IPS DF 19.7 (cell line): ENCODE results near the gene KICS2.
"Not testable (repeated sequence)": the region's sequence is repeated elsewhere in the genome, so short reads cannot be mapped to it uniquely, and the experiment has no call there.

Experiments
- DNase-seq: peaks from one replicate; pipeline ENCODE4 v3.0.0-alpha.2; 2013; ENCODE audit warnings: low read depth, low spot score

KICS2 gene

DNA sequence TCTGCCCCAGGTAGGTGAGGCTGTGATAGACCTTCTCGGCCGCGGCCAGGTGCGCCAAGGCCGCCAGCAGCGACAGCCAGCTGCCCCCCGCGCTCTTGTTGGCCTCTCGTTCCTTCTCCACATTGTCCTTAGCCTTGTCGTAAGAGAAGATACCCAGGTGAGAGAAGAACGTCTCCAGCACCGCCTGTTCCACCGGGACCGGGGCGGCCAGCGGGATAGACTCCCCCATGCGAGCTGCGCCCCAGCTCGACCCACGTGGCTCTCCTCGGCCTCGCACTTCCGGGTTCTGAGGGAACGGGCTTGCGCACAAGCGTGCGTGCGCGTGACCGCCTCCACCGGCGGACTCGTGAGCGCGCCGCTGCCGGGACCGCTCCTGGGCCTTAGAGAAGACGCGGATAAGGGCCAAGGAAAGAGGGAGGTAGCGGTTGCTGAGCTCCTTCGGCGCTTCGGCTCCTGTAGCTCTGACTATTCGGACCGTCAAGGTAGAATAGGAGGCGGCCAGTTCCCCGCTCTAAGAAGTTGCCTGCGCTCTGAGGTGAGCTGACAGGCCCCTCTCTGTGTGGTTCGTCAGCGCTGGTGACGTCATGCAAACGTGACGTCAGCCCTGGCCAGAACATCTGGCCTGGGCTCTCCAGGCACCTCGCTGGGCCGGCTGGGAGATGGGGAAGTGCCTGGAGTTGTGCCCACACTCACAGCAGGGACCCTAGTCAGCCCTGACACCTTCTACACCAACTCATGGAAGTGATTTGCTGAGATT is at the start of gene KICS2:
Gene KICS2, minus strand, starts transcription at position 288 of the 757 bp plus-strand sequence. Its CDS starts 59 bp downstream, at position 229.
- peak; percentile 80 for DNase-seq

DNA sequence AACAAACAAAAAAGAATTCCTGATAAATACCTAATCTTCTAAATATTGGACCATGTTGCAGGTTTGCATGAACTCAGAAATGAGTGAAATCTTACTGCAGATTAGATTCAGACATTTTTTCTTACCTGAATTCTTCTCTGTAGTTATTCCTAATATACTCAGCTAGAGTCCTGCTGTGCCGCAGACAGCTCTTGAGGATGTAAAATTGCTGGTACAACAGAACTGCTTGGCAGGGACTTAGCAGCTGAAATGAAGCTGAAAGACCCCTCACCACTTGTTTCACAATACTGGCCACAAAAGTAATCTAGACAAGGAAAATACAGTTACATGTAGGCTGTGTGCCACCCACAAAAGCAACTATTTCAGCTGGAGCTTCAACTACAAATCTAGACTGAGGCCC is 48.3 kb upstream of the KICS2 start:
- DNase-seq: no peak

DNA sequence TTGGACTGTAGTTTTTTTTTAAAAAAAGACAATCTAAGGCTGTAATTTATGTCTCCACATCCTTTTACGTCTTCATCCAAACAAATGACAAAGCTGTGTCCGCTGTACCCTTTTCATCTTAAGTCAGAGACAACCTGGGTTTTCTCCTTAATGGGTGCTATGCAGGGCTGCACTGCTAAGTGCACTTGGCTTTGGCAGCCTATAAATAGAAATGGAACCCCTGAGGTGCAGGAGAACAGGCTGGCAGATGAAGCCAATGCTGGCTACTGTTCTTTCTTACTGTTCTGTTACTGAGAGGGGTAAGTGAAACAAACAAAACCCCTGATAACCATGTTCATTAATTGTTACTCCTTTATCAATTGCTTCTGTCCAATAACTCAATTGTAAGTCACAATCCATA is 47.1 kb upstream of the KICS2 start:
- no peak for DNase-seq

DNA sequence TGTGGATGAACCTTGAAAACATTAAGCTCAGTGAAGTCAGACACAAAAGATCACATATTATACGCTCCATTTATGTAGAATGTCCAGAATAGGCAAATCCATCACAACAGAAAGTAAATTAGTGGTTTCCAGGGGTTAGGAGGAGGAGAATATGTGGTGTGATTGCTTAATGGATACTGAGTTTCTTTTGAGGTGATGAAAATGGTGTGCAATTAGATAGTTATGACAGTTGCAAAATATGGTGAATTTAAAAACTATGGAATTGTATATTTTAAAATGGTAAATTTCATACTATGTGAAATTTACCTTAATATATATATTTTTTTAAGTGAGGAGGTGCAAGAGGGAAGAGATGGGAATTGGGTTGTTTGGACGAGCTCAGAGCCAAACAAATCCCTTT is 46.3 kb upstream of the KICS2 start:
- DNase-seq: no peak

DNA sequence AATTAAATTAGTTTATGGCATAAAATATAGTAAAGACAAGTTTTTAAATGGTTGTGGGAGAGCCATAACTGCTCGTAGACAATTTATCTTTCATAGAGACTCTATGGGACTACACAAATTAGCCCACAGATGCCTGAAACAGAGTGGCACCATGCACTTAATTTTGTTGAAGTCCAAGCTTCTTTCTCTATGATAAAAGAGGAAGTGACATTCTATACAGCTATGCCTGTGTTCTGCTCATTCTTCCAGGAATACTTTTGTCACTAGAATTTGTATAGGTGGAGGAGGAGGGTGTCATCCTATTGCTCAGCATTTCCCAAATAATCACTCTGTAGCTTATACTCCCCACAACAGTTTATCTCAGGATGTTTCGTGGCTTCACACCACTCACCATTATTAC is 43.7 kb upstream of the KICS2 start:
- DNase-seq: no peak

DNA sequence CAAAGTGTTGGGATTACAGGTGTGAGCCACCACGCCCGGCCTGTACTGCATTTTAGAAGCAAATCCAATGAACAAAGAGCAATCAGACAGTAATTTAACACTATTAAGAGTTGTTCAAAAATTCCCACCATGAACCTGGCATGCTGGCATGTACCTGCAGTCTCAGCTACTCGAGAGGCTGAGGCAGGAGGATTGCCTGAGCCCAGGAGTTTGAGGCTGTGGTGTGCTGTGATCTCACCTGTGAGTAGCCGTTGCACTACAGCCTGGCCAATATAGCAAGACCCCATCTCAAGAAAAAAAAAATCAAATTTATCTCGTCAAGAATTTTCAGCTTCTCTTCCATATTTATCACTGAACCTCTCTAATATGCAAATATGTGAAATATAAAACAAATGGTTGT is 39.7 kb upstream of the KICS2 start:
- no peak for DNase-seq

DNA sequence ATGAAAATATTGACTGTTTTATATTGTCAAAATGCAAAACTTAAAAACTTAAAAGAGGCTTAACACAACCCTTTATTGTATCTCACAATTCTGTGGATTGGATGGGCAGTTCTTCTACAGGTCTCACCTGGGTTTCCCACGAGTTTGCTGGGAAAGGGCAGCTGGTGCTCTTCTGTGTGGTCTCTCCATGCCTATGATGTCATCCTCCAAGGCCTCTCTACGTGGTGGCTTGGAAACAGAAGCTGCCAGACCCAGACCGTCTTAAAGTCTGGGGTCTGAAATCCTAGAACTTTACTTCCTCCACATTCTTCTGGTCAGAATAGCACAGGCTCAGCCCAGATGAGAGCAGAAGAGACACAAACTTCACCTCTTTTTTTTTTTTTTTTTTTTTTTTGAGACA is 36.5 kb upstream of the KICS2 start:
- no peak for DNase-seq

DNA sequence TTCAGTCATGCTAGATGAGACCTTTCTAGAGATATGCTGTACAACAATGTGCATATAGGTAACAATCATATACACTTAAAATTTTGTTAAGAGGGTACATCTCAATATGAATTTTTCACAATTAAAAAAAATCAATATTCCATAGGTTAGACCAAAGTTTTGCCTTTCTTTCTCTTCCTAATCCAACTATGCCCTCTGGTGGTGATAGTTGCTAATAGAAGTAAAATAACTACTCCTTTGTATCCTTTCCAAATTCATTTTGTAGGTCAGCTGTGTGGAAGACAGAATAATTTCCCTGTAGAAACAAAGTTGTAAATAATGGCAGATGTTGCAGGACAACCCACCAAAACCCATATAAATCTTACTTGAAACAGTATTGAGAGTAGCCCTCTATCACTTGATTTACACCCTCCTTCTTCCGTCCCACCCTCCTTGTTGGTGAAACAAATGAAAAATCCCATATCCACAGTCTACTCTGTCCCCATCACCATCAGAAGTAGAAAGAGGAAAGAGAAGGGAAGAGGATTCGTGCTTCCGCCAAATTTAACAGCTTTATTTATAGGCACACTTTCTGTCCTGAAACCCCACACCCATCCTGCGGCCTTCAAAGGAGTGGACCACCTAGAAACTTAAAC is 34.2 kb upstream of the KICS2 start:
- no peak for DNase-seq

DNA sequence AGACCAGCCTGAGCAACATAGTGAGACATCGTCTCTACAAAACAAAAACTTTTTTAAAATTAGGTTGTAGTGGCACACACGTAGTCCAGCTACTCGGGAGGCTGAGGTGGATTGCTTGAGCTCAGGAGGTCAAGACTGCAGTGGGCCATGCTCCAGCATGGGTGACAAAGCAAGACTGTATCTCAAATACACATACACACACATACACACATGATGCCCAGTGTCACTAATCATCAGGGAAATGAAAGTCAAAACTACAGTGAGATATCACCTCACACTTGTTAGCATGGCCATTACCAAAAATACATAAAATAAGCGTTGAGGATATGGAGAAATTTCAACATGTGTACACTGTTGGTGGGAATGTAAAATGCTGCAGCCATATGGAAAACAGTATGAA is 33.2 kb upstream of the KICS2 start:
- DNase-seq: no peak

DNA sequence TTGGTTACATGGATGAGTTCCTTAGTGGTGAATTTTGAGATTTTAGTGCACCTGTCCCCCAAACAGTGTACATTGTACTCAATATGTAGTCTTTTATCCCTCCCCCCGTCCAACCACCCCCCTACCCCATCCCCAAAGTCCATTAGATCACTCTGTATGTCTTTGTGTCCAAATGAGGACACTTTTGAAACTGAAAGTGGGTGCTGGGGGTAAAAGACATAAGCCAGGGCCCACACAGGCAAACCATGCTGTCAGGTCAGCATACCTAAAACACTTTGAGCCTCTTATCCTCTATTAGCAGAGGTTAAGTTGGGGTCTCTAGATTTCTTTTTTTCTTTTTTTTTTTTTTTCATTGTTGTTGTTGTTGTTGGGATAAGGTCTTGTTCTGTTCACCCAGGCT is 31.3 kb upstream of the KICS2 start:
- DNase-seq: no peak

DNA sequence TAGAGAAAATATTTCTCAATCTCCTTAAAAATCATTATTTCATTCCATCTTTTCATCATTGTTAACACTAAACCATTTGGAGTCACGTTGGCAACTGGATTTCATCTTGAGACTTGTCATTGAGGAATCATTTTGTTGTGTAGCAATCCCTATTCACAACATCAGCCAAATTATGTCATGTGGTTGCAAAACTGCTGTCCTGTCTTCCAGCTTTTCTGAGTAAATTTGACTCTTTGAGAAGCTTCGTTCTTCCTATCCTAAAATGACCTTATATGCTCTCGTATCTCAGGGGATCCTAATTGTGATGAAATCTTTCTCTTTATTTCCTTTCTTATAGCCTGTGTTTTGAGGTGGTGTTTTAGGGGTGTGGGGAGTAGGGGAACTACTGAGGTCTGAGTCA is 30.6 kb upstream of the KICS2 start:
- no peak for DNase-seq

DNA sequence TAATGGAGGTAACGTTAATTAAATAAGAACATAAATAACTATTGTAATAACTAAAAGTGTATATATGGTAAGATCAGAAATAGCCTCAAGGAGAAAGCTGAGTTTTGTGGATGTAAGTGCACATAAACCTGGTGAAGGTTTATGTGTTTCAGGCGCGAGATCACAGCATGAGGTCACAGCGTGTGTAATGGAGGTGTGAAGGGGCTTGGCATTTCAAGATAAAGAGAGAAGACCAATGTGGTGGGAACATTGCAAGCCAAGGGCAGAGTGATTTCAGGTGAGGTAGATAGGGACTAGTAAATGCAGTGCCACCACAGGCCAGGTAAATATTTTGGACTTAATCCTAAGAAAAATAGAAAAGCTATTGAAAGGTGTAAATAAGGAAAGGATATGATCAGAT is 21.7 kb upstream of the KICS2 start:
- no peak for DNase-seq

DNA sequence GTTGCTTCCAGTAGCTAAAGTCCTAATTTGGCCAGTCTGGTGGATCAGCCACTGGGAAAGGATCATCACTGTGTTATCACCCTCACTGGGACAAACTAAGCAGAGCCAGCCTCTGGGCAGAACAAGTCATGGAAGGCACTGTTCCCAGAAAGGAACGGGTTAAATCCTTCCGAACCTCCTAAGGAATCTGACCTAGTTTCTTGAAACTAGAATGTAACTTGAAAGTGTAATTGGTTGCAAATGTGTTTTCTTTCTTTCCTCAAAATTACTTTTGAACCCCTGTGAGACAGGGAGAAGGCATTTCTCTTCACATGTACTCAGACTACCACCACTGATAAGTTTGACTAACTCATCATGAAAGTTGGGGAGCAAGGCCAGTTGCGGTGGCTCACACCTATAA is 18.7 kb upstream of the KICS2 start:
- no peak for DNase-seq

DNA sequence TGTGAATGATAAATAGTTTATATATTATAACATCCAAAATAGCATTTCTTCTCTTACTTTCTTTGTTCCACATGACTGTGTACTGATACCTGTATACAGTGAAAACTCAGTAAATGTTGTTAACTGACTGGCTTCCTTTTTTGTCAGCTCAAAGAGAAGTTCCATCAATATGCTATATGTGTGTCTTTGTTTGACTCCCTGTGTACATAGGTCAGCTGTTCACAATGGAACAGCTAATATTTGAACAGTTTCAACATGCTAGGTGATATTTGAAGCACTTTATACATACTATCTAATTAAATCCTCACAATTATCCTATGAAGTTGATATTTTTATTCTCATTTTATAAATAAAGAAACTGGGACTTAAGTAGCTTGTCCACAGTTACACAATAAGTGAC is 15.3 kb upstream of the KICS2 start:
- no peak for DNase-seq

DNA sequence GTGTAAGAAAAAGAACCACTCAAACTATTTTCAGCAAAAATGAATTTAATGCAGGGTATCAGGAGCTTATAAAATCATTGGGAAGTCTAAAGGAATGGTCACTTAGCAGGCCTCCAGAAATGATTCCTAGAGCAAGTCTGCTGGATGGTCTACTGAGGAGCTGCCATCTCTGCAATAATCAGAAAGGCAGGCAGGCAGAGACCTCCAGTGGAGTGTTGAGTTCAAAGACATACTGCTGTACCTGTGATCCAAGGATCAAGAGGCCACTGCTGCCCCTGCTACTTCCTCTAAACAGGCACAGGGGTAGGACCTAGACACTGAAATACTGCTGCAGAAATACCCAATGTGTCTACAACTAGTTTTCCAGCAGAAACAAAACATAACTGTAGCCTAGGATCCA is 14.5 kb upstream of the KICS2 start:
- DNase-seq: no peak

DNA sequence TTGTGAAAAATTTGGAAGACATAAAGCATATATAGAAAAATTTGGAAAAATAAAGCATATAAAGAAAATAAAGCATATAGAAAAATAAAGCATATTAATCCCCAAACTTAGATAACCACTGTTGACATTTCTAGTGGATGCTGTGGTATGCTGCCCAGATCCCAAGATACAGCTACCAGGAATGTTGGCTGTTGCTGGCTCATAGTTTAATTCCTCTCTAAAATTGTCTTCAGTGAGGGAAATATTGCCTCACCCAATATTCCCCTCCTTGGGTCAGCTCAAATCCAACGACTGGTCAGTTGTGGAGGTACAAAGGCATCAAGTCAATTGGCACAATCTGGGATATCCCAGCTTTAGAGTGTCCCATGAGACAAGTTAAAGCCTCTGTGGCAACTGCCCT is 10.1 kb upstream of the KICS2 start:
- DNase-seq: no peak

DNA sequence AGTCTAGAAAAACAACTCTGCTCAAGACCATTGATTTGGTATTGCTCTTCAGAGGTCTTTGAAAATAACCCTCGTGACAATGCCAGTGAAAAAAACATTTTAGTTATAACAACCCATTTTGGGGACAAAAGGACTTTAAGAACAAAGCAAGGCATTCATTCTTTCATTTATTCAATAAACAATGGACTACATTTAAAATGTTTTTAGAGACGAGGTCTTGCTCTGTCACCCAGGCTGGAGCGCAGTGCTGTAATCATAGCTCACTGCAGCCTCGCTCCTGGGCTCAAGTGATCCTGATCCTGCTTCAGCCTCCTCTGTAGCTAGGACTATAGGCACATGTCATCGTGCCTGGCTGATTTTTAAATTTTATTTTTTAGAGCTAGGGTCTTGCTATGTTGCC is 7.7 kb upstream of the KICS2 start:
- no peak for DNase-seq

DNA sequence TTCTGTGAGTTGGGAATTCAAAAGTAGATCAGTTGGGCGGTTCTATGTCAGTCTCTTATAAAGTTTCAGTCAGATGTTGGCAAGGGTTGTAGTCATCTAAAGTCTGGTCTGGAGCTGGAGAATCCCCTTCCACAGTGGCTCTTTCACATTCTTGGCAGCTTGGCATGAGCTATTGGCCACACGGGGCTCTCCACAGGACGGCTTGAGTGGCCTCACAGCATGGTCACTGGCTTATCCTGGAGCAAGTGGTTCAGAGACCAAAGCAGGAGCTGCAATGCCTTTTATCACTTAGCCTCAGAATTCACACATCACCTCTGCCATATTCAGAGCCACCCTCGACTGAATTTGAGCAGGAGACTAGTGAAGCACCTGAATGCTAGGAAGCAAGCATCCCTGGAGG is 7.1 kb upstream of the KICS2 start:
- DNase-seq: no peak

DNA sequence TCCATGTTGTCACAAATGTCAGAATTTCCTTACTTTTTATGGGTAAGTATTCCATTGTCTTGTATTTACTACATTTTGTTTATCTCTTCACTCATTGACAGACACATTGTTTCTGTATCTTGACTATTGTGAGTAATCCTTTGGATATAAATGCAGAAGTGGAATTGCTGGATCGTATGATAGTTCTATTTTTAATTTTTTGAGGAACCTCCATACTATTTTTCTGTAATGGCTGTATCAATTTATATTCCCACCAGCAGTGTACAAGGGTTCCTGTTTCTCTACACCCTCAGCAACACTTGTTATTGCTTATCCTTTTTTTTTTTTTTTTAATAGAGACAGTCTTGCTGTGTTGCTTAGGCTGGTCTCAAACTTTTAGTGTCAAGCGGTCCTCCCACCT is 3.5 kb upstream of the KICS2 start:
- no peak for DNase-seq

DNA sequence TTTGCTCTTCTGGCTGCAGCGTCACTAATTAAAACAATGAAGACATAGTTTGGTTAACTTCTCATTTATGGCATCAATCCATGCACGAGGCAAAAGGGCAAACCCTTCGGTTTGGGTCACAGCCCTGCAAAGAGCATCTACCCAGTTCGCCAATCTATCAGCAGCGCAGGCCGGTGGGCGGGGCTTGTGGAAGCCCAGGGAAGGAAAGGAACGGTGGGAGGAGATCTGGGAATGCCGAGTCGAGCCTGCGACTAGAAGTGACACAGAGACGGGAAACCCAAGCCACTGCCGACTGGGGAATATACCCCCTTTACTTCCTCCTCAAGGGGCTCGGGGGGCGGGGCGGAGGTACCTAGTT is 466 bp downstream of the KICS2 start:
- peak; percentile 48 for DNase-seq

DNA sequence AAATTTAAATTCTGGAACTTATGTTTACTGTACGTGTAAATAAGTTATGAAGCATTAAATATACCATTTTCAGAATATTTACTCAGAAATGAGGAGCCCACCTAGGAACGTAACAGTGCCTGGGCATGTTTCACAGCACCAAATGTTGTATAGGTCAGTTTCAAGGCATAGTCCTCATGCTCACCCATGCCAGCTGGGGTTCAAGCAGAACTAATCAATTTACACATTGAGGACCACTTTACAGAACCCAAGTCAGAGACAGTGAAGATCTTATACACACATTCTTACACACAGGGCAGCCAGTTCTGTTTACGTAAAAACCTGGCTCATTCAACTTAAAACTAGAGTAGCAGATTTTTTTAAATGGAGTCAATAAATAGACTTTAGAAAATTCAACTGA is 2.0 kb downstream of the KICS2 start:
- no peak for DNase-seq

DNA sequence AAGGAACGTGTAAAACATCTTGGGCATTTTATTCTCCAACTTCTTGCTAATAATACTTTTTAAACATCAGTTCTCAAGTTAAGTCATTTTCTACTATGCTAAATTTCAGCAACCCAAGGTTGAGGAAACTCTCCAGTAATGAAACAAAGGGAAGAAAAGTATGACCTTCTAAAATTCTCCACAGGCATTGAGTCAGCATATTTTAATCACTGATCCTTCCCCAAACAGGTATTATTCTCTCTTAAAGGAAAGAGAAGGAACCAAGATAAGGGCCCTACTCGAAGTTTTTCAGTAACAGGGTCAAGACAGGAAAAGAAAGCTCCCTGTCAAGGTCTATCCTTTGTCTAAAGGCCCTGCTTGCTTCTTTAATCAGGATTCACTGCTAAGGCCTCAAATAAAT is 3.0 kb downstream of the KICS2 start:
- DNase-seq: no peak

DNA sequence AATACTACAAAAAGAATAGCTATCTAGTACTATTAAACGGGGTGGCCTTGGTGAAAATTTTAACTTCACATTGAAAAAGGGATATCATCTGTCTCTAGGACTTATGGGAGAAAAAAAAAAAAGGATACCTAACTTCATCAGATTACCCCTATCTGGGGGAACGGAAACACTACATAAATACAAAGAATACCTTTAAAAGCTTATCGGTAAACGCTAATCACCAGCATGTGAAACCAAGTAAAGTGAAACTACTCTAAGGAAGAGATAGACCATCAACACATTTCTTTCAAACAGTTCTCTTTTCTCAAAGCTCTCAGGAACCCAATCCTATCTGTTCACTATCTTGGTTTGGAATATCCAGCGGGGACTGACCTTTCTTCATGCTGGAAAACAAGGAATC is 3.5 kb downstream of the KICS2 start:
- no peak for DNase-seq

DNA sequence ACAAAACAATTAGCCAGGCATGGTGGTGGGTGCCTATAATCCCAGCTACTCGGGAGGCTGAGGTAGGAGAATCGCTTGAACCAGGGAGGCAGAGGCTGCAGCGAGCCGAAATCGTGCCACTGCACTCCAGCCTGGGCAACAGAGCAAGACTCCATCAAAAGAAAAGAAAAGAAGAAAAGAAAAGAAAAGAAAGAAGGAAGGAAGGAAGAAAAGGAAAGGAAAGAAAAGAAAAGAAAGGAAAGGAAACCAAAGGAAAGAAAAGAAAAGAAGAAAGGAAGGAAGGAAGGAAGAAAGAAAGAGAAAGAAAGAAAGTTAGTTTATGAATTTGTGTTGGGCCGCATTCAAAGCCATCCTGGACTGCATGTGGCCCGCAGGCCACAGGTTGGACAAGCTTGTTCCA is 4.5 kb downstream of the KICS2 start:
- DNase-seq: not testable (repeated sequence)
